SHP77 treated with DMSO at 0.1 percent for 48 hours (cell line): ENCODE data around the gene LGALS3BP.
A peak's percentile ranks its signal among the peaks of the same experiment; 100 is the strongest.

Source experiments
- DNase-seq: peaks from one replicate; lab custom pipeline; 2025; lab: John Stamatoyannopoulos, UW

Gene LGALS3BP

DNA sequence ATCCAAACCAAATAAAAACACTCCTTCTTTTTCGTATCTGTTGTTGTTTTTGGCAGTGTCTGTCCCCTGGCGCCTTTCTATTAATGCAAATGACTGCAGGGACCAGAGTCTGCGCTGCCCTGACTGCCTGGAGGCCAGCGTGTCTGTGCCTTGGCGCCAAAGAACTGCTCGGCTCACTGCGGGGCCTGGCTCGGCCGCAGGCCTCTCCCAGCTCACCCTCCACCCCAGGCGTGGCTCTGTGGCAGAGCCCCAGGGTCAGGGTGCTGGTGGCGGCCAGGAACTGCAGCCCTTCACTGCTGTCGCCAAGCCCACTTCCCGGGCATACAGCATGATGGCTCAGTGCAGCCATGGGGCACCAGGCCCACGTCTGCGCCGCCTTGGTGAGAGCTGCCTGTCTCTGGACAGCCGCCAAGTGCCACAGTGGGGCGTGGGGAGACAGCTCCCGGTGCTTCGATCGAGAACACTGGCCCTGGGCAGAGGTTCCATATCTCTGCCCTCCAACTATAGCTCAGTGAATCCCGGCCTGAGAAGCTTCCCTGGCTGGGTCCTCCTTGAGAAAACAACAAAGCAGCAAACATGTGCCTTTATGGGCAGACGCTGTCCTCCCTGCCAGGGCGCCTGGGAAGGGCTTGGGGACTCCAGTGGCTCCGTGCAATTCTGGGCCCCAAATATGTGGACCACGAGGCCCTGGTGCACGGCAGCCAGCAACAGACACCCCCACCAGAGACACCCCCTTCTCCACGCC lies 18.8 kb upstream of the LGALS3BP start:
- no peak for DNase-seq

DNA sequence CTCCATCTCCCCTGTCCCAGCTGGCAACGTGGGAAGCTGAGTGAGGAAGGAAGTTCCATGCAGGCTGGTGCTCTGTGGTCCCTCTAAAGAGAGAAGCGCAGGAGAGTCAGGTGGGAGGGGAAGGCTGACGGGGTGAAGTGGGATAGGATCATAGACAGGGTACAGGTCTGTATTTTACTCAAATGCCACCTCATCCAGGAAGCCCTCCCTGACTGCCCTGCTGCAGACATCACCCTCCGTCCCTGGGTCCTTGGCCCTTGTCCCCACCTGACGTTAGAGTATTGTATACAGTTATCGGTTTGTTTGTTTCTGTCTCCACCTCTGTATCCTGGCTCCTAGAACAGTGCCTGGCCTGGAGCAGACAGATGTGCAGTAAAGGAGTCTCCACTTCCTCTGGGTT lies 18.2 kb upstream of the LGALS3BP start:
- DNase-seq, result no peak

DNA sequence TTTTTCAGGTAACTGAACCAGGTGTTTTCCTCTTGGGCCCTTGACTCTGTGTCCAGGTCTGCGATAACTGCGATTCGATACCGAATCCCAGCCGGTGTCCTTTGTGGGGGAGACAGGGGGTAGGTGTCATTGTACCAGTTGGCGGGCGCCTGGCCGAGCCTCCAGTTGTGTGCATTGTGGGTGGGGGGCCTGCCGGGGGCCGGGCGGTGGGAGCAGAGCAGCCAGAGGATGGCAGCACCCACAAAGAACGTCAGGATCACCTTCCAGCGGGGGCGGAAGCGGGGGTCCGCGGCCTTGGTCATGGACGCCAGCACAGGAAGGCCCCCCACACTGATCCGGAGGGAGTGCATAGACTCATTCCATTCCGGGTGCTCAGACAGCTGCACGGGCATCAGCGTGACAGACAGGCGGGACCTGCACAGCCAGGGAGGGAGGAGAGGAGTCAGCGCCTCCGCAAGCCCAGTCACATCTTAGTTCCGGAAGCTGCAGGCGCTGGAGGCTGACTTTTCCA lies 17.6 kb upstream of the LGALS3BP start:
- no peak for DNase-seq

DNA sequence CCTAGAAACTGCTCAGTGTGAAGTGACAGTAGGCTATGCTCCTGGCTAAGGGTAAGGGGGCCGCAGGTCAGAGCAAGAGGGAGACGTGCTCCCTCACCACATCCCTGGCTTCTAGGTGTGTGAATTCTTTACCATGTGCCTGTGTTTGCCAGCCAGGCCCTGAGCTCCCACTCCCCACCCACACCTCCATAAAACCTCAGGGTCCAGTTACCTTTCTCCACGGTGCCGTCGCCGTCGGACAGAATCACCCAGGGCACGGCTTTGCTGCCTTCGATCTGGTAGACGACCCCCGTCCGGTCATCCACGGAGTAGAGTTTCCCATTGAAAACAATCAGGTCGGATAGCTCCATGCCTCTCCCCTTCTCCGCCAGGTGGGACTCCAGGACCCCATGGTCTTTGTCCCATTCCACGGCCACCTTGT lies 17.1 kb upstream of the LGALS3BP start:
- no peak for DNase-seq

DNA sequence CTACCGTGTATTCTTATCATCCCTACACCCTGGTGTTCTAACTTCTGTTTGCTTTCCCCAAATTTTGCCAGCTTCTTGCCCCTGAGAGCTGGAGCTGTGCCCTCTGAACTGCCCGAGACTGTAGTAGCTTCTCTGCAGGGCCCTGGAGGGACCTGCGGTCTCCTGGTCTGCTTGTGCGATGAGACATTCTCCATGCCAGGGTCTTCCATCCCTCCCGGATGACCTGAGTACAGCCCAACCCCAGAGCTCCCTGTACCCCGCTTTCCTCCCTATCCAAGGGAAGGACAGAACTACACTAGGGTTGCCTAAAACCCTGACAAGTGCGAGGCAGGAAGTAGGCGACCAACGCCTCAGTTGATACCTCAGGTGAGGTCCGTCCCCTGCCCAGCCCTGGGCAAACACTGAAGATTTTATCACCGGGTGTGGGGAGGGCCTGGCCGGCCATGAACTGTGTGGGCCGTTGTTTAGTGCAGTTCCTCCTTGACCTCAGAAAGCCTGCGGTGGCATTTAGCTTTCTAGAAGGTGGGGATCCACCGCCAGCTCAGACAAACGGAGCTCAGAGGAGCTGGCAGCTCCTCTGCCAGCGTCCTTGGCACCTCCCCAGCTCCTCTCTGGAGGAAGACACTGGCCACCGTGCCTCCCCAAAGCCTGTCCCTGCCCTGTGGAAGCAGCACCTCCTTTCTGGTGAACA lies 16.2 kb upstream of the LGALS3BP start:
- DNase-seq, result no peak

DNA sequence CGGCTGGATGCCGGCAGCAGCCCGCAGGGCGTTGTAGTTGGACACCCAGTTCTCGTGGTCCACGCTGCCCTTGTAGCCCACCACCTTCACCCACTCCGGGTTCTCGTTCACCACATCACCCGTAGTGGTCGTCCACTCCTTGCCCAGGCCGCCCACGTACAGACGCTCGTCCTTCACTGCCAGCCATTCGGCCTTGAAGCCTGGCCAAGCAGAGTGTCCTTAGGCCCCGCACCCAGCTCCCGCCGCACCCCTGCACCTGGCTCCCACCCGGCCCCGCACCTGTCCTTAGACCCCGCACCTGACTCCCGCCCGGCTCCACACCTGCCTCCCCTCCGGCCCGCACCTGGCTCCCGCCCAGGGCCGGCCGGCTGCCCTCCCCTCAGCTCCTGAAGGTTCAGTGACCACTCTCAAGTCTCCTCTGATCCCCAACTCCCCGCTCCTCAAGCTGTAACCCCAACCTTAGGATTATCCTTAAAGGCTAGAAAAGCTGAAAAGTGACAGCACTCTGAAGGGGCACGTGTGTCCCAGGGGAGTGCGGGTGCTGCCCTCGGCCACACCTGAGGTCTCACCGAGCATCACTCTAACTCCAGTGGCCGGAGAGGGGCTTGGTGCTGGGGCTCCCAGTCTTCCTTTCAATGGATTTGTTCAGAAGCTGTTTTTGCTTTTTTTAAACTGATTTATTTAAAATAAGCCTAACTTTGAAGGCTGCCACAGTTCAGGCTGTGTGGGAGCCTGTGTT lies 15.5 kb upstream of the LGALS3BP start:
- DNase-seq, result no peak

DNA sequence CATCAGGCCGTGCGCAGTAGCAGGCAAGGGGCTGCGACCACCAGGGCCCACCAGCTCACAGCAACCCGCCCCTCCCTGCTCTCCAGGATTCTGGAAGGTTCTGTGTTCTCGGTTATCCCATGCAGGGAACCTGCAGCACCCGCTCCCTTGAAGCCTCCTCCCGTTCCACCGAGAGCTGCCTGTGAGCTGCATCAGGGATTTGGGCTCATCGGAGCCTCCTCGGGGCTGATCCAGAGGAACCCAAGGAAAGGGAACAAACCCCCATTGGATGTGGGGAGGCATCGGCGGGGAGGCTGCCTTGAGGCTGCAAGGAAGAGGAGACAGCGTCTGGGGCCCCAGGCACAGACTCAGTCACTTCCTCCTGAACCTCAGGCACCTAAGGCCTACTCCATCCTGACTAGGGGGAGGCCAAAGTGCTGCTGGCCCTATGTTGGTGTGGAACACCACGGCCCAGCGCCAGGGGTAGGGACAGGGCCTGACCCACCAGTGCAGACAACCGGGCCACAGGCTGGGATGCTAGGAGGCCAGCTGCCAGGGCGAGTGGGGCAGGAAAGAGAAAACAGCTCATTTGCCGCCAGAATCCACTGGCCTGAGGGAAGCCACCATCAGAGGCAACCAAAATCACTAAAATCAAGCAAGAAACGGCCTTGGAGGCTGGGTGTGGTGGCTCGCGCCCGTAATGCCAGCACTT lies 14.4 kb upstream of the LGALS3BP start:
- no peak for DNase-seq

DNA sequence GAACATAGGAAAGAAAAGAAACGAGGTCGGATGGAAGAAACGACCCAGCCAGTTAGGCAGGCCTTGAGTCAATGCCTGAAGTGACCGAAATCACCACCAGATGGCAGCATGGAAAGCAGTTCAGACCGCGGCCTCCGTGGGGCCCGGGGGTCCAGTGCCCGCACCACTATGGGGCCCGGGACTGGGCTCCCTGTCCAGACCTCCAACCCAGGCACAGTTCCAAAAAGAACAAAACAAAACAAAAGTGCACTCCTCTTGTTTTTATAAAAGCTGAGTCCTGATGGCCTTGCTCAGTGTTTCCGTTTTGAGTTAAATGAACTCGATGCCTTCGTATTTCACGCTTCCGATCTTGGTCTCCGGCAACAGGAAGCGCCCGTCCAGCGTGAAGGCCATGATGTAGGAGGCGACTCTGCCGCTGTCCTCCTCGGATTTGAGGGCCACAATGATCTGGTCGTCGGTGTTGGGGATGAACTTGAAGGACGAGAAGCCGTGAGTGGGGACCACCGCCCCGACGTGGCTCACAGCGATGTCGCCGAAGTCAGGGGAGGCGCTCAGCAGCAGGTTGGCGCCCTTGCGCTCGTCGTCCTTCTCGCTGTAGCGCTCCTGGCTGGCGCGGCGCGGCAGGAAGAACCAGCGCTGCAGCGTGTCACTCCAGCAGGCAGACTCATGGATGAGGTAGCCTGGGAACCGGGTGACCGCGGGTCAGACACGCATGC lies 13.7 kb upstream of the LGALS3BP start:
- DNase-seq, result peak; percentile 17

DNA sequence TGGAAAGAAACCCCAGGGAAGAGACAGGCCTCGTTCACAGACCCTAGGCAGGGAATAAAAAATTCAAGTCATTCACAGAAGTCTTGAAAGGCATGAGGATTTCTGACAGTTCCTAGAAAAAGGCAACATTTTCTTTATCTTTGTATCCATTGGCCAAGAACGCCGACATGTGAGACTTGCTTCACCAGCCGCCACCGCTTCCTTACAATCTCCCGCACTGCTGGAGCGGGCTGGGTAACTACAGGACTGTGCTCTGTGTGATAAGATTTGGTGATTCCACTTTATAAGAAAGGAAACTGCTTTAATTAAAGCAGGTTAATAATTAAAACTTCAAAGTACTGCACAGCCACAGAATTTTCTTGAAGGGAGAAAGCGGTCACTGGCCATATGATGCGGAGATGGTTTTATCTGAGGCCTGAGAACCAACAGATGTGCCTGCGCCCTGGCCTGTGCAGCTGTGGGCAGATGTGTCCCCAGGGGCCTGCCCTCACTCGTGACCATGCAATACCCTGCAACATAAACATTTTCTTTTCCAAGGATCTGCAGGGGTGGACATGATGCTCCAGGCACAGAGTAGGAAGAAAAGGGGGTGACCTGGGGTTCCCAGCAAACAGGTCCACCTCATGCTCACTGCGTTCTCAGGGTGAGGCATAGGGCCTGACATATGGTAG lies 13.0 kb upstream of the LGALS3BP start:
- no peak for DNase-seq

DNA sequence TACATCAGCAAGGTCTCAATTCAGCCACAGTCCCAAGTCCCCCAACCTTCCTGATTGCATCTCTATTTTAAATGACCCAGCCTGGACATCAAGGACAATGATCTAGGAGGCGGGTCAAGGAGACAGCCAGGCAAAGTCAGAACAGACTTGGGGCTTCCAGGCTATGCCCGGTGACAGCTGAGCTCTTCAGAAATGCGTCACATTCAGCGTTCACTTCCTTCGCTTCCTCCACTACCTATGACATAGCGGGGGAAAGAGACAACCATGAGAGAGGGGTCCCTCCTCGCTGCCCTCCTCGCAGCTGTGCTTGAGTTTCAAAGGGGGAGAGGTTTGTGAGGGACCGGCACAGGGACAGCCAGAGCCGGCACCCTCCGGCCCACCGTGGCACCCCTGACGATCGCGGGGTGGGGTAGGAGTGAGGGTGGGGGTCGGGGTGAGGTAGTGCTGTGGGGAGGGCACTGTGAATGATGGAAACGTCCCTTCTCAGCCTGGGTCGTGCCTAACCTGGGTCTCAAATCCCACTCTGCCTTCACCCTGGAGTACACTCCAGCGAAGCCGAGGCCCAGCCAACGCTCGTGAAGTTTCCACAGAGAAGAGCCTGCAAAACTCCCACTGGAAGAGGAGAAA lies 12.3 kb upstream of the LGALS3BP start:
- DNase-seq, result no peak

DNA sequence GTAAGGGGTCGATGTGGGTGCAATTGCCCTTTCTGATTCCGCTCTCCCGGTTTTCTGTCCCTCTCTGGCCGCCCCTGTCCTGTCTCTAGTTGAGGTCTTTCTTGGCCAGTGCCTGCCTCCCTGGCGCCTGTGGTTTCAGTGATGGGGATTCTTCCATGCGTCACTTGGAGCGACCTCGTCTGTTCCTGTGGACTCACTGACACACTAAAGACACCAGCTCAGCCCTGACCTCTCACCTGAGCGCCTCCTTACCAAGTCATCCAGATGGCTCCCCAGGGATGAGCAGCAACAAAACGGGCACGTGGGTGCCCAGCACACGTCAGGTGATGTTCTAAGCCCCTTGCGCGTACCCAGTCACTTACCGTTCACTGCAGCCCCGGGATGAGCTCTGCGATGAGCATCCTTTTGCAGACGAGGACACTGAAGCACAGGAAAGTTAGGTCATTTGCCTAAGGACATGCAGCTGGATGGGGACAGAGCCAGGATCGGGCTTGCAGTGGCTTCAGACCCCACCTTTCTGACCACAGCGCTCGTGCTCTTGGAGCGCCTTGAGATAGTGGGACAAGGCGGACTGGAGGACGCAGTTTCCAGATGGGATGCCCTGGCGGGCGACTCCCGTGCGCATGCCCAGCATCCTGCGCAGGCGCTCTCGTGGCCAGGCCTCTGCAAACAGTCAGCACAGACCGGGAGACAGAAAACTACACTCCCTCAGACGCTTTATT lies 11.5 kb upstream of the LGALS3BP start:
- DNase-seq, result no peak

DNA sequence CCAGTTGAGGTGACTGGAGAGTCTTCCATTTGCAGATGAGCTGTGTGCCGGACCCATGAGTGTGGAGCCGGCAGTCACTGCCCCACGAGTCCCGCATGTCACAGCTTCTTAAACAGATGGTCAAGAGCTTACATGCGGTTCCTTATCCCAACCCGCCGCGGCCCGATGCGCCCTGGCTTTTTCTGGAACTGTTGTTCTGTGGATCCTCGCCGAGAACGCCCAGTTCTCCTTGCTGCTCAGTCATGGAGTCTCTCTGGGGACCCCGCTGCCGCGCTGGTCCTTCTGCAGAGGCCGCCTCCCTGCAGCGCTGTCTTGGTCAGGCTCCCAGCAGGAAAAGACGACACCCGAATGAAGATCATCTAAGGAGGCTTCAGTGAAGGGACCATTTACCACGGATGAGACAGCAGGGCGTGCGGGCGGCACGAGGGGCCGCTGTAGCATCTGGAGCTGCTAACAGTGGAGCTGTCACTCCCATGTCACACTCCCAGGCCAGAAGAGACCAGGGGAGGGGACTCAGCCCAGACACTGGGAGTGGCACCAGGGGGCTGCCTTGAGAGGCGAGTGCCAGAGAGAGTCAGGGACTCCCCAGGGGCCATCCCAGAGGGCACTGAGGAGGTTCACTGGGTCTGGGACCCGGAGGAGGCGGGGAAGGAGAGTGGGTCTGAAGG lies 10.8 kb upstream of the LGALS3BP start:
- no peak for DNase-seq

DNA sequence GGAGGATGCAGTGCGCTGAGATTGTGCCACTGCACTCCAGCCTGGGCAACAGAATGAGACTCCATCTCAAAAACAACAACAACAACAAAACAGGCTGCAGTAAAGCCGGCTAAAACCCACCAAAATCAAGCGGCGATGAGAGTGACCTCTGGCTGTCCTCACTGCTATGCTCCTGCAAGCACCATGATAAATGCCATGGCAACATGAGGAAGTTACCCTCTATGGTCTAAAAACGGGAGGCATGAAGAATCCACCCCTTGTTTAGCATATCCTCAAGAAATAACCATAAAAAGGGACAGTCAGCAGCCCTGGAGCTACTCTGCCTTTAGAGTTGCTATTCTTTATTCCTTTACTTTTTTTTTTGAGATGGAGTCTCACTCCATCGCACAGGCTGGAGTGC lies 8.4 kb upstream of the LGALS3BP start:
- DNase-seq, result no peak

DNA sequence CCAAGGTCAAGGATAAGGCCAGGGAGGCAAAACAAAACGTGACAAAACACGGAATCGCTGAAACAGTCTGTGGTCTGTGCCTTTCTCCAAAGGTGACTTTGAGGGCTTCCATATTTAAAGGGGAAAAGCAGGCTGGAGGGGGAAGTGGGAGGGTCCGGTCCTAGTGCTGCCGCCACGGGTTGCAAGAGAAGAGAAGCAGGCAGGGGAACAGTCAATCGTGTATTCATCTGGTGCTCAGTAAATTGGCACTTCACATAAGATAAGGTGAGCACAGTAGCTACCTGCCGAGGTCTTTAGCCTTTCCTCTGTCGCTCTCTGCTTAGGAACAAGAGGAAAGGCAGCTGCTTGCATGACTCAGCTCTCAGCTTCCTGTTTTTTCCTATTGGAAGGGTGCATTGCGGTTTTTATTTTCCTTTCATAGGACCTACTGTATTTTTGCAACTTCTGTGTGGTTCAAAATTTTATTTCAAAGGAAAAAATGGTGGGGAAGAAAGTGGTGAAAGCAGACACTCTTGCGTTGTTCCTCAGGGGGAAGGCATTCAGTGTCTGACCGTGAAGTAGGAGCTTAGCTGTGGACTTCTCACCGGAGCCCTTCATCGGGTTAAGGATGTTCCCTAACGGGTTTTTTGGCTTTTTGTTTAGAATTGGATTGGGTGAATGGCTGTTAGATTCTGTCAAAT lies 7.1 kb upstream of the LGALS3BP start:
- DNase-seq, result peak; percentile 87

DNA sequence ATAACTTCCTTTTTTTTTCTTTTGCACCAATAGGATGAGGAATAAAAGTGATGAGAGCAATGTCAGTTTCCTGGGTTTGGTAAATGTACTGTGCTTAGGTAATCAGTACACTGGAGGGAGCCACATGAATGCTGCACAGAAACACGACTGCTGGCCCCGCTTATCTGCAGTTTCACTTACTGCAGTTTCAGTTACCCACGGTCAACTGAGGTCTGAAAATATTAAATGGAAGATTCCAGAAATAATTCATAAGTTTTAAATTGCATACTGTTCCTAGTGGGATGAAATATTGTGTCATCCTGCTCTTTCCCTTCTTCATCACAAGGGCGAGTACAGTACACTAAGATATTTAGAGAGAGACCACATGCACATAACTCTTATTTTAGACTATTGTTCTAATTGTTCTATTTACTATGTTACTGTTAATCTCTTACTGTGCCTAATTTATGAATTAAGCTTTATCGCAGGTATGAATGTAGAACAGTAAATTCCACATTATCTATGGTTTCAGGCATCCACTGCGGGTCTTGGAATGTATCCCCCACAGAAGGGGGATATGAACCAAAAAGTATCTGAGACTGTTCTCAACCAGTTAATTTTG lies 6.4 kb upstream of the LGALS3BP start:
- peak; percentile 79 for DNase-seq

DNA sequence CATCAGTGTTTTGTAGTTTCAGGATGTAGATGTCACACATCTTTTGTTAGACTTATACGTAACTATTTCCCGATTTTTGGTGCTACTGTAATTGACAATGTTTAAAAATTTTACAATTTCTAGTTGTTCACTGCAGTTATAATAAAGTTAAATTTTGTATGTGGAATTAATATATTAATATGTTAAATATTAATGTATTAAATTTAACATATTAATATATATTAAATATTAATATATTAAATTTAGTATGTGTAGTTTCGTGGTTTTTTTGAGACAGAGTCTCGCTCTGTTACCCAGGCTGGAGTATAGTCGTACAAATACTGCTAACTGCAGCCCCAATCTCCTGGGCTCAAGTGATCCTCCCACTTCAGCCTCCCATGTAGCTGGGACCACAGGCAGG lies 5.7 kb upstream of the LGALS3BP start:
- no peak for DNase-seq

DNA sequence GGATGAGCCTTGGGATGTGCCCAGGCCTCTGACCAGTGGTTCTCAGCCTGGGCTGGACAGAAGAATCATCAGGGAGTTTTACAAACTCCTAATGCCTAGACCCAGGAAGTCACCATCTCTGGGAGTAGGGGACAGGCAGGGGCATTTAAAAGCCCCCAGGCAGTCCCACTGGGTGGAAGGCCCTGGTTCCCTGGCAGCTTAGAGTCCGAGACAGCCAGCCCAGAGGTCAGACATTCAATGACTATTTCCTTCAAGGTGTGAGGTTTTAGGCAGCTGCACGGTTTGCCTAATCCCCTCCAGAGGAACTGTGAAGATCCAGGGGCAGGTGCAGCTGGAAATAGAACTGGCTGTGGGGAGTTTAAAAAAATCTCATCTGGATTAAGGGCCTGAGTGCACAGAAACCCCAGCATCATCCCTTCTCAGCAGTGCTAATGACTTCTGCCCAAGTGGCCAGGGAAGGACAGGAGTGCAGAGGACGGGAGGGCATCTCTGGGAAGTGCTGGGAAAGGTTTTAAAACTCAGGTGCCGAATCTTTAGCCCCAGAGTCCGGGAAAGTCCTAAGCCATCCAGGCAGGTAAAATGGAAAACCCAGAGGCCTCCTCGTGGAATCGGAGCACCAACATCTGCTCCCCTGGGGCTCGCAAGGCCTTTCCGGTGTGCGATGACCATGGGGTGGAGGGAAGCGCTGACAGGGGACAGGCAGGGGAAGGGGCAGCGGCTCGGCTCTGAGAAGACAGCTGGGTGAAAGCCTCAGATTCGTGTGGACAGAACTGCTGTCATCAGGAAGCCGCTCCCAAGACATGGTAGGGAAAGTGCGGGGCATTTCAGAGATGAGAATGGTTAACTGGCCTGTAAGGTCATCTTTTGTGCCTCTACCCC lies 1.5 kb upstream of the LGALS3BP start:
- no peak for DNase-seq
